DND-41 (cell line): ENCODE data around the gene DNAI7.
A peak's percentile ranks its signal among the peaks of the same experiment; 100 is the strongest.

Source experiments
- ATAC-seq: fragments of 200-7000 bp; cut with Tn5 transposase; 3 replicates; pipeline ENCODE4 v1.9.1; 2021; ENCODE audit warnings: low read depth; ENCODE audit not compliant: insufficient read depth
- DNase-seq: peaks from one replicate; pipeline ENCODE4 v3.0.0-alpha.2; 2020
- H2AFZ ChIP-seq: 2 replicates; pipeline ENCODE4 v1.6.0; 2012; ENCODE audit warnings: low read depth, low read length
- H3K27ac ChIP-seq: 2 replicates; pipeline ENCODE4 v1.5.1; 2012; ENCODE audit warnings: low read length, inconsistent platforms
- H3K27me3 ChIP-seq: fragments of 200-600 bp; sonication (generic); 2 replicates; pipeline ENCODE4 v1.6.0; 2012; ENCODE audit warnings: low read length, mild to moderate bottlenecking, inconsistent platforms; ENCODE audit not compliant: insufficient read depth, poor library complexity
- H3K36me3 ChIP-seq: 2 replicates; pipeline ENCODE4 v1.5.1; 2012; ENCODE audit warnings: low read length, inconsistent platforms; ENCODE audit not compliant: insufficient read depth
- H3K4me1 ChIP-seq: 2 replicates; pipeline ENCODE4 v1.5.1; 2012; ENCODE audit warnings: mild to moderate bottlenecking, low read length; ENCODE audit not compliant: insufficient read depth
- H3K4me2 ChIP-seq: 2 replicates; pipeline ENCODE4 v1.6.0; 2012; ENCODE audit warnings: mild to moderate bottlenecking, moderate library complexity, low read length, inconsistent platforms; ENCODE audit not compliant: insufficient read depth
- H3K4me3 ChIP-seq, 2 experiments: fragments of 200-600 bp in 1 of 2; shearing (Covaris generic) in 1 of 2; 2 replicates each; pipeline ENCODE4 v1.5.1; 2012 to 2016; ENCODE audit warnings: inconsistent platforms in 2 of 2, low read length in 2 of 2, mild to moderate bottlenecking in 2 of 2, low read depth in 1 of 2, moderate library complexity in 1 of 2
- H3K79me2 ChIP-seq: 2 replicates; pipeline ENCODE4 v1.6.0; 2012; ENCODE audit warnings: low read length, inconsistent platforms; ENCODE audit not compliant: insufficient read depth
- H3K9ac ChIP-seq: 2 replicates; pipeline ENCODE4 v1.6.0; 2012; ENCODE audit warnings: low read depth, mild to moderate bottlenecking, inconsistent platforms, low read length, moderate library complexity
- H3K9me3 ChIP-seq: 2 replicates; pipeline ENCODE4 v1.5.1; 2012; ENCODE audit warnings: low read length, moderate library complexity, mild to moderate bottlenecking, inconsistent platforms; ENCODE audit not compliant: insufficient read depth, severe bottlenecking
- H4K20me1 ChIP-seq: 2 replicates; pipeline ENCODE4 v1.6.0; 2012; ENCODE audit warnings: low read length; ENCODE audit not compliant: insufficient read depth
- EZH2 ChIP-seq: IDR thresholded peaks from 3 replicates; pipeline ENCODE4 v1.6.1; 2012; ENCODE audit warnings: borderline replicate concordance, low read depth, mild to moderate bottlenecking, moderate library complexity, low read length, inconsistent platforms; ENCODE audit not compliant: severe bottlenecking
- TF ChIP-seq, protein P1 (sequence below): IDR thresholded peaks from 2 replicates; pipeline ENCODE4 v1.5.1; 2012; ENCODE audit warnings: borderline replicate concordance, low read length, moderate library complexity, mild to moderate bottlenecking; ENCODE audit not compliant: poor library complexity, severe bottlenecking; ENCODE audit errors: extremely low read depth

Gene DNAI7

DNA sequence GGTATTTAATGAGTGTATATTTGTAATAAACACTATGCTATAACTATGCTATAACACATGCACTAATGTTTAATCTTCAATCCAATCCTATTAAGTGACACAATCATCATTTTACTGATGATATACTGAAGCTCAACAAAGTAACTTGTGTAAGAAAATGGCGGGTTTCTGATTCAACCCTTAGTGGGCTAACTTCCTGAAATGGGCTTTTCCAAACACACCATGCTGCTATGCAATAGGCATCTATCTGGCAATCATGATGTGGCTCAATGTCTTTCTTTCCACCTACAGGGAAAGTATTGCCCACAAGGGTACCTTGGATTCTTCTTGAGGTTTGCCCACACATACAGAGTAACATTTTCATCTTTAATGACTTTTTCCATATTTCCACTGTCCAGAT, 48.3 kb downstream of the DNAI7 start:
- Histone ChIP-seq H3K4me1 (no peaks in the 10 kb centered on the region), H3K79me2 (no peaks in the 10 kb centered on the region), H3K36me3 (no peaks in the 10 kb centered on the region), H4K20me1 (no peaks in the 10 kb centered on the region), H3K27ac (no peak overlapping the region), H3K9me3 (no peaks in the 10 kb centered on the region), H2AFZ (no peak overlapping the region), H3K4me2 (no peak overlapping the region), H3K4me3 (no peak overlapping the region), H3K27me3 (no peaks in the 10 kb centered on the region), H3K9ac (no peak overlapping the region)
- DNase-seq (no peak), ATAC-seq (no peak)
- TF ChIP-seq EZH2 = no peak
- TF ChIP-seq, protein P1, sequence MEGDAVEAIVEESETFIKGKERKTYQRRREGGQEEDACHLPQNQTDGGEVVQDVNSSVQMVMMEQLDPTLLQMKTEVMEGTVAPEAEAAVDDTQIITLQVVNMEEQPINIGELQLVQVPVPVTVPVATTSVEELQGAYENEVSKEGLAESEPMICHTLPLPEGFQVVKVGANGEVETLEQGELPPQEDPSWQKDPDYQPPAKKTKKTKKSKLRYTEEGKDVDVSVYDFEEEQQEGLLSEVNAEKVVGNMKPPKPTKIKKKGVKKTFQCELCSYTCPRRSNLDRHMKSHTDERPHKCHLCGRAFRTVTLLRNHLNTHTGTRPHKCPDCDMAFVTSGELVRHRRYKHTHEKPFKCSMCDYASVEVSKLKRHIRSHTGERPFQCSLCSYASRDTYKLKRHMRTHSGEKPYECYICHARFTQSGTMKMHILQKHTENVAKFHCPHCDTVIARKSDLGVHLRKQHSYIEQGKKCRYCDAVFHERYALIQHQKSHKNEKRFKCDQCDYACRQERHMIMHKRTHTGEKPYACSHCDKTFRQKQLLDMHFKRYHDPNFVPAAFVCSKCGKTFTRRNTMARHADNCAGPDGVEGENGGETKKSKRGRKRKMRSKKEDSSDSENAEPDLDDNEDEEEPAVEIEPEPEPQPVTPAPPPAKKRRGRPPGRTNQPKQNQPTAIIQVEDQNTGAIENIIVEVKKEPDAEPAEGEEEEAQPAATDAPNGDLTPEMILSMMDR = no peak

DNA sequence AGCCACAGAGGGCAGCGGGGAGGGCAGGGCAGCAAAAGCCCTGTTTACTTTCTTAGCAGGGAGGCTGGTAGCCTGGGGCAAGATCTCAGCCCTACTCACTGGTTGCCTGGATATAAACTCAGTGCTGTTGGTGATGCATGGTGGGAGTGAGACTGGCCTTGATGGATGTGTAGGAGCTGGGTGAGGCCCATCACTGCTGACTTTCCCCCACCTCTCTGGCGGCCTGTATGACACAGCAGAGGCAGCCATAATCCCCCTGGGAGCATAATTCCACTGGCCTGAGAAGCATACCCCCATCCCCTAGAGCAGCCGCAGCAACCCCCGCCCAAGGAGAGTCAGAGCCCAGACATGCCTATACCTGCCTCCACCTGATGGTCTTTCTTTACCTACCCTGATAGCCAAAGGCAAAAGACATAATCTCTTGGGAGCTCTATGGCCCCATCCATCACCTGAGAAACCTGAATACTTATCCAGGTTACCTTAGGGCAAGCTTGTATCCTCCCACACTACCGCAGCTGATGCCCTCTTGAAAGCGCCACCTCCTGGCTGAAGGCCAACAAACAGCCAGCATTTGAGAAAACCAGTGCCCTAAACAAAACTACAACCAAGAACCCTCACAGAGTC, 59.3 kb downstream of the DNAI7 start:
- no peak for DNase-seq

DNA sequence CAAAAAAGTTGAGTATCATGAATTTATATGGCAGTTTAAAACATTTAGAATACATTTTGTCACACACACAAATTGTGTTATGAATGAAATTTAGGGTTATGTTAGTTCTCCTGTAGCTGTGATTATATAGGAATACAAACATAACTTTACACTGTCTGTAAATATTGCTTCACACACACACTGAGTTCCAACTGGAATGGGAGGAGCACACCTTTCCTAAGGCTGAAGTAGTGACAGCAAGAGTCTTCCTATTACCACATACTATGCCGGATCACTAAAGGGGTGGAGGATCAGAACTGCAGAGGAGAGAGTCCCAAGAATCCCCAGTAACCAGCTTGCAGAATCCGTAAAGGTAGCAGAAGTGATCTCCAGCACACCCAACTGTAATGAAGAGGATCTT, 63.7 kb downstream of the DNAI7 start:
- Histone ChIP-seq H3K9me3 (no peaks in the 10 kb centered on the region), H3K79me2 (no peaks in the 10 kb centered on the region), H3K4me2 (no peak overlapping the region), H2AFZ (no peak overlapping the region), H3K4me3 (no peak overlapping the region), H3K9ac (no peak overlapping the region), H3K27me3 (no peaks in the 10 kb centered on the region), H3K27ac (no peak overlapping the region), H3K4me1 (no peaks in the 10 kb centered on the region), H4K20me1 (no peaks in the 10 kb centered on the region), H3K36me3 (no peaks in the 10 kb centered on the region)
- ATAC-seq (no peak), DNase-seq (no peak)
- no peak for TF ChIP-seq EZH2
- TF ChIP-seq, protein P1 = no peak

More for the DNA sequence above, 59.3 kb downstream of the DNAI7 start:
- Histone ChIP-seq H2AFZ (no peak overlapping the region), H3K36me3 (no peaks in the 10 kb centered on the region), H3K4me1 (no peaks in the 10 kb centered on the region), H3K9ac (no peak overlapping the region), H3K4me3 (no peak overlapping the region), H4K20me1 (no peaks in the 10 kb centered on the region), H3K79me2 (no peaks in the 10 kb centered on the region), H3K27me3 (no peaks in the 10 kb centered on the region), H3K9me3 (no peaks in the 10 kb centered on the region), H3K4me2 (no peak overlapping the region), H3K27ac (no peak overlapping the region)
- TF ChIP-seq, protein P1 = peak; percentile 25
- no peak for TF ChIP-seq EZH2
- ATAC-seq = no peak

DNA sequence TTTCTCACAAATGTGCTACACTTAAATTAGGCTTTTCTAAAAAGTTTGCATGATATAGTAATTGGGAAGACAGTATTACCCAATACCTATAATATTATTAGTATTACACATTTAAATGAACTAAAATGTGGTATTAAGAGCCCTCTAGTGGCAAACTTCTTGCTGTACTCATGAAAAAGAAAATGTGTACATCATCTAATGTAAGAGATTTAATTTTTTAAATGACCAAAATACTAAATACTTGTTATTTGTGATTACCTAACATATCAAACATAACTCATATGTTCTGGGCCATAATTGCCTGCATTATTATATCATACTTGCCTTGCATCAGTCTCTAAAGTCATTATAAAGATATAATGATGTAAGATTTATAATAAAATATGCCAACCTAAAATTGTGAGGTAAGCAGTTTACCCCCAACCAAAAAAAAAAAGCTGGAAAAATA, 64.2 kb downstream of the DNAI7 start:
- Histone ChIP-seq H2AFZ (no peak overlapping the region), H3K9me3 (no peaks in the 10 kb centered on the region), H3K9ac (no peak overlapping the region), H3K27me3 (no peaks in the 10 kb centered on the region), H4K20me1 (no peaks in the 10 kb centered on the region), H3K27ac (no peak overlapping the region), H3K36me3 (no peaks in the 10 kb centered on the region), H3K4me2 (no peak overlapping the region), H3K4me3 (no peak overlapping the region), H3K79me2 (no peaks in the 10 kb centered on the region), H3K4me1 (no peaks in the 10 kb centered on the region)
- DNase-seq = no peak
- 0 out of 3 replicates have a peak, but pooled peaks have one; percentile 29 for ATAC-seq
- TF ChIP-seq, protein P1 = peak; percentile 78
- TF ChIP-seq EZH2 = no peak
